ENCODE measurements around the gene HECTD1.
"Not testable (repeated sequence)": the region's sequence is repeated elsewhere in the genome, so short reads cannot be mapped to it uniquely, and the experiment has no call there.

Gene HECTD1

DNA sequence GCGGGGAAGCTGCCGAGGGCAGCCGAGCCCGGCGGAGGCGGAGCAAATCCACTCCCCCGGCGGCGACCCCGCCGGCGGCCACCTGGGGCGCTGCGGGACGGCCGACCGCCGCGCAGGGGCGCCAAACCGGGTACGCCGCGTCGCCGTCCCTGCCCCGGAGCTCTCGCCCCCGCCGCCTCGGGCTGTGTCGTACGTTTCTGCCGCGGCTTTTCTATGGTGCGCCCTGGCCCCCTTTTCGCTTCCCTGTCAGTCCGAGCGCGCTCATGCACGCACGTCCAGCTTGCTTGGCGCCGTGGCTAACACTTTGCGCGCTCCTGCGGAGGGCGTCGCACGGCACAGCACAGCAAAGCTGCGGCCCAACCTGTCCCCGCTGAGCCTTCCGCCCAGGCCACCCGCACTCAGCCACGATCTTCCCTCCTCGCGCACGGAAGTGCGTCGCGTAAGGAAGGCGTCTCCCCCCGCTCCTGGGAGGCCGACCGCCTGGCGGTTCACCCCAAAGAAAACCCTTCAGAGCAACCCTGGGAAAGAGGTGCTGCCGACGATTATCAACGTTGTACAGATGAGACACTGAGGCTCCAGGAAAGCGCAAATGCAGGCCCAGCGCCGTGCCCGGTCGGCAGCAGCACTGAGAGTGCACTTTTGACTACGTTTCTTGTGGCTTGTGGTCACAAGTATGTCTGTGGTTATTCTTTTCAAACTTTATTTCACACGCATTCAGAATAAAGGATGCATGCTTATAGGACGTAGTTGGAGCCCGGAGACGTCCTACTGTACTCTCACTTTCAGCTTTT lies at the start of gene HECTD1:
TSS of gene HECTD1 (minus strand) at position 39 of the 791 bp plus-strand sequence. CDS start 1,857 bp downstream, outside the sequence.
- DNase-seq (ENCODE audit: low spot score) = peak; percentile 91

DNA sequence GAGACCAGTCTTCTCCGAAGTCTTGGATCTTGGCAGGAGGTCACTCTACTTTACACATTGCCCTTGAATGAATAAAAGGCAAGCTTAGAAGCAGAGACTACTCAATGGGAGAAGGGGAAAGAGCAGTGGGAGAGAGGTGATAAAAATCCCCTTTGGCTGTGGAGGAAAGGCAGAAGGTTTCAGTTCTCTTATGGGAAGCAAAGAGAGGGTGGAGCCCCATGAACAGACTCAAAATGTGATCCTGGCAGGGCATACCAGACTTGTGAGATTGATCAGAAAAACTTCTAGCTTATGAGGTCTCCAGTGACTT lies 49.6 kb upstream of the HECTD1 start:
- no peak for DNase-seq (ENCODE audit: low spot score)

DNA sequence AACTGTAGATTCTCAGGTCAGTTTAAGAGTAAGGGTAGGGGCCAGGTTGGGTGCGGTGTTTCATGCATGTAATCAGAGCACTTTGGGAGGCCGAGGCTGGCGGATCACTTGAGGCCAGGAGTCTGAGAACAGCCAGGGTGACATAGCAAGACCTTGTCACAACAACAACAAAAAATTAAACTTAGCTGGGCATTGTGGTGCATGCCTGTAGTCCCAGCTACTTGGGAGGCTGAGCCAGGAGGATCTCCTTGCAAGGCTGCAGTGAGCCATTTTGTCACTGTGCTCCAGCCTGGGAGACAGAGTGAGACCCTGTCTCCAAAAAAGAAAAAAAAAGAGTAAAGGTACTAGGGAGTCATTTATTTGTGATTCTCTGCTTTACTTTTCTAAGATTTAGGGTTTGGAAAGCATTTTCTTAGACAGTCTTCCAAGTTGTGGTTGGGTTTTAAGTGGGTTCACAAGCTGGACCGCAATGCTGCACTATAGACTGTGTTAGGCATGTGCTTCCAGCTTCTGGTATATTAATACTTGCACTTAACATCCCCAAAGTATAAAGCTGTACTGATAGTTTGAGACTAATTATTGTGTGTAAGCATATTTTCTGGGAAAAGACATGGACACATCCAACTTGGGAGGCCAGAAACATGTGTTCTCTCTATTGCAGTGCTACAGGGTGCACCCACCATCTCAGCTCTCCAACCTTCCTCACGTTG lies 49.1 kb upstream of the HECTD1 start:
- no peak for DNase-seq (ENCODE audit: low spot score)

DNA sequence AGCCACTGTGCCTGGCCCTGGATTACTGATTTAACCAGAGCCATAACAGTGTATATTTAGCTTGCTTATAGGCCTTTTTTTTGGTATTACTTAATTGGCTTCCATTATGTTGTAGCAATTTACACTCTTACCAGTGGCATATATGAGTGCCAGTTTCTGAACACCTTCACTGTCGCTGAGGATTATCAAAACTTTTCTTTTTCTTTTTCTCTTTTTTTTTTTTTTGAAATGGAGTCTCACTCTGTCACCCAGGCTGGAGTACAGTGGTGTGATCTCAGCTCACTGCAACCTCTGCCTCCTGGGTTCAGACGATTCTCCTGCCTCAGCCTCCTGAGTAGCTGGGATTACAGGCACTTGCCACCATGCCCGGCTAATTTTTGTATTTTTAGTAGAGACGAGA lies 48.3 kb upstream of the HECTD1 start:
- DNase-seq (ENCODE audit: low spot score) = not testable (repeated sequence)

DNA sequence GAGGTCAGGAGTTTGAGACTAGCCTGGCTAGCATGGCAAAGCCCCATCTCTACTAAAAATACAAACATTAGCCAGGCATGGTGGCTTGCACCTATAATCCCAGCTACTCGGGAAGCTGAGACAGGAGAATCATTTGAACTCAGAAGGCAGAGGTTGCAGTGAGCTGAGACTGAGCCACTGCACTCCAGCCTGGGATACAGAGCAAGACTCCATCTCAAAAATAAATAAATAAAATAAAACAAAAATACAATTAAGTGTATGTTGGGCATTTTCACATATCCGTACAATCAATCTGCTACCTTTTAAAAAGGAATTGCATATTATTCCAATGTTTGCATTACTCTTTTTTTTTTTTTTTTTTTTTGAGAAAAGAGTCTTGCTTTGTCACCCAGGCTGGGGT lies 47.7 kb upstream of the HECTD1 start:
- no peak for DNase-seq (ENCODE audit: low spot score)

DNA sequence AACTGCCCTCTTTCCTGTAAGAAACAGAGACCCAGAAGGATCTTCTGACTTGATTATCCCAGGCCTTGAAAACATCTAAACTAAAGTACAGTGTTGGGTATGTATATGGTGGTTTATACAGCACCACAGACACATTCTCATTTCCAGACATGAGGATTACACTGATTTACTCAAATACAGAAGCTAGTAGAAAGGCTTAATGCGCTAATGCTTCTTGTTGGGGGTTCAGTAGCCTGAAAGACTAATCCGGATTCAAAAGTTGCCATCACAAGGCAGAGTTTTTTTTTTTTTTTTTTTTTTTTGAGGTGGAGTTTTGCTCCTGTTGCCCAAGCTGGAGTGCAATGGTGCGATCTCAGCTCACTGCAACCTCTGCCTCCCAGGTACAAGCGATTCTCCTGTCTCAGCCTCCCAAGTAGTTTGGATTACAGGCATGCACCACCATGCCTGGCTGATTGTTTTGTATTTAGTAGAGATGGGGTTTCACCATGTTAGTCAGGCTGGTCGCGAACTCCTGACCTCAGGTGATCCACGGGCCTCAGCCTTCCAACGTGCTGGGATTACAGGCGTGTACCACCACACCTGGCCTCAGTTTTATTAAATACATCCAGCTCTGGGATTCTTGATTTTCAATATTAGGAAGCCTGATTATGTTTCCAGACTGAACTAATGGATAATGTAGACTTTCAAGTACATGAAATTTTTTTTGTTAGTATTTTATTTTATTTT lies 46.3 kb upstream of the HECTD1 start:
- no peak for DNase-seq (ENCODE audit: low spot score)

DNA sequence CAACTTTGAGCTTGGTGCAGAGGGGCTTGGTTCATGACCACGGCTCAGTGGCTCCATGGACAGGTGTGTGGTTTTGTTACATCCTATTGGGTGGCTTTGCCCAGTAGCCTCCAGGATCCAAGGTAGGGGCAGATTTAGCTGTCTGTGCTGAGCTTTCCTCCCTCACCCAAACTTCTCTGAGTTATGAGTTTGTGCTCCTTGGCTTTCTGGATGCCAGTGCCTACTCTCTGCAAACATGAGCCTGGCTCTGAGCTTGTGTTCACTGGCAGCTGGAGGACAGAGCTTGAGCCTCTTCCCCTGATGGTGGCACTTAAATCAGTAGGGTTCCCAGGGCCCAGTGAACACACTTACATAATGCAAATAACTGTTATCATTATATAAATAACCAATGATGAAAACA lies 45.3 kb upstream of the HECTD1 start:
- no peak for DNase-seq (ENCODE audit: low spot score)

DNA sequence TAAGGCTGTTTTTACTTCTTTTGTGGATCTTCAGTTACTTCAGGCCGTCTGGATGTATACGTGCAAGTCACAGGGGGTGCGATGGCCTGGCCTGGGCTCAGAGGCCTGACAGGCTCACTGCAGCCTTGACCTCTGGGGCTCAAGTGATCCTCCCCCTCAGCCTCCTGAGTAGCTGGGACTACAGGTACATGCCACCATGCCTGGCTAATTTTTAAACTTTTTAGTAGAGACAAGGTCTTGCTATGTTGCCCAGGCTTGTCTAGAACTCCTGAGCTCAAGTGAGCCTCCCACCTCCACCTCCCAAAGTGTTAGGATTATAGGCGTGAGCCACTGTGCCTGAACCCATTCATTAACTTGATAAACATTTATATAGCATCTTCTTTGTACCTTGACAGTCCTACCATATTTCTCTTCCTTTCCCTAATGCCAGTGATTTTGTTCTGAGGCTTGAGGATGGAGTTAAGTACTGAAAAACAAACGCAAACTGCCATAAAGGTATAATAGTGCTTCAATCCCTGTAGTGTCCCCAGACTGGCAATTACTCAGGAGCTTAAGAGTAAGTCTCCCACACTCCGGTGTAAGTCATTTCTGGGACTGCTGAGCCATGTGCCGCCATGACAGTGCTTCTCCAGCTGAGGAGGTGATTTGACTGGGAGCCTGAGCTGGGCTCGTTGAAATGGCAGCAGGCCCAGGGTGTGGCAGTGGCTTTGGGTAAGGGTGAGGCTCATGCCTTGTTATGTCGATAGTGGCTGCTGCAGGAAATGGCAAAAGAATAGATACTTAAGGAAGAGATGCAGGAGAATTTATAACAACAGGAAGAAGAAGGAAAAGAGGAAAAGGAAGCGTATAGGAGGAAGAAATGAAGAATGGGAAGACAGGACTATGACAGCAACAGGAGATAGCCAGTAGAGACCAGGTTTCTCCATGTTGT lies 43.7 kb upstream of the HECTD1 start:
- DNase-seq (ENCODE audit: low spot score) = no peak

DNA sequence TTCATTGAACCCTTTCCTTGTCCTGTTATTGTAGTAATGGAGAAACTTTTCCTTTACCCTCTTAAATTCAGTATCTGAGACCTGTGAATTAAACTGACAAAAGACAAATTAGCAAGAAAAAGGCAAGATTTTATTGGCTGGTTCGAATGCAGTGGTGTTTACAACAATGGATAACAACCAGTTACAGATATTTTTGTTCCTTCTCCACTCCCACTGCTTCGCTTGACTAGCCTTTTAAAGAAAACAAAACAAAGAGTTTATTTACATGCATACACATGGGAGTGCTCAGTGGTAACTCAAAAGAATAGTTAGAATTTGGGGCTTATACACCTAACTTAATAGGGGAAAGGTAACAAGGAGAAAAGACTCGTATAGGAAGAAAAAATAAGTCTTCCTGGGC lies 37.0 kb upstream of the HECTD1 start:
- no peak for DNase-seq (ENCODE audit: low spot score)

DNA sequence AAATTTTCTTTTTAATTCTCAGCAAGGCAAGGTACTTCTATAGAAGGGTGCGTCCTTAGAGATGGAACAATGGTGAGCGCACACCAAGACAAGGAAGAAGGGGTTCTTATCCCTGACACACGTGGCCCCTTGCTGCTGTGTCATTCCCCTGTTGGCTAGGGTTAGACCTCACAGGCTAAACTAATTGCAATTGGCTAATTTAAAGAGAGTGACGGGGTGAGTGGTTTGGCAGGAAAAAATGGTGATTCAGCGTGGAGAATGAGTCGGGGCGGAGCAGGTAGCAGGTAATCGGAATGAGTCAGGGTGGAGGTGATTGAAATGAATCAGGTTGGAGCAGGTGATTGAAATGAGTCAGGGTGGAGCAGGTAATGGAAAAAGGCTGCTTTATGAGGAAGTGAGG lies 36.3 kb upstream of the HECTD1 start:
- DNase-seq (ENCODE audit: low spot score) = no peak

DNA sequence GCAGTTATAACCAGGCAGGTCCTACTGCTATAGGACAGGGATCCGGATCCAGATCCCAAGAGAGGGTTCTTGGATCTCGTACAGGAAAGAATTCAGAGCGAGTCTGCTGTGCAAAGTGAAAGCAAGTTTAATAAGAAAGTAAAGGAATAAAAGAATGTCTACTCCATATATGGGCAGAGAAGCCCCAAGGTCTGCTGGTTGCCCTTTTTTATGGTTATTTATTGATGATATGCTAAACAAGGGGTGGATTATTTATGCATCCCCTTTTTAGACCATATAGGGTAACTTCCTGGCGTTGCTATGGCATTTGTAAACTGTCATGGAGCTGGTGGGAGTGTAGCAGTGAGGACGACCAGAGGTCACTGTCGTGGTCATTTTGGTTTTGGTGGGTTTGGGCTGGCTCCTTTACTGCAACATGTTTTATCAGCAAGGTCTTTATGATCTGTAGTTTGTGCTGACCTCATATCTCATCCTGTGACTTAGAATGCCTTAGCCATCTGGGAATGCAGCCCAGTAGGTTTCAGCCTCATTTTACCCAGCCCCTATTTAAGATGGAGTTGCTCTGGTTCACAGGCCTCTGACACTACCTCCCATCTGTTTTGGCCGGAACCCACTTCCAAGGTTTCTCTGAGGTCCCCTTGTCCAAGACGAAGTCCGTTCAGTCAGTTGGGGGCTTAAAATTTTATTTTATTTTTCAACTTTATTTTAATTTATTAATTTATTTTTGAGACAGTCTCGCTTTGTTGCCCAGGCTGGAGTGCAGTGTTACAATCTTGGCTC lies 34.8 kb upstream of the HECTD1 start:
- not testable (repeated sequence) for DNase-seq (ENCODE audit: low spot score)

DNA sequence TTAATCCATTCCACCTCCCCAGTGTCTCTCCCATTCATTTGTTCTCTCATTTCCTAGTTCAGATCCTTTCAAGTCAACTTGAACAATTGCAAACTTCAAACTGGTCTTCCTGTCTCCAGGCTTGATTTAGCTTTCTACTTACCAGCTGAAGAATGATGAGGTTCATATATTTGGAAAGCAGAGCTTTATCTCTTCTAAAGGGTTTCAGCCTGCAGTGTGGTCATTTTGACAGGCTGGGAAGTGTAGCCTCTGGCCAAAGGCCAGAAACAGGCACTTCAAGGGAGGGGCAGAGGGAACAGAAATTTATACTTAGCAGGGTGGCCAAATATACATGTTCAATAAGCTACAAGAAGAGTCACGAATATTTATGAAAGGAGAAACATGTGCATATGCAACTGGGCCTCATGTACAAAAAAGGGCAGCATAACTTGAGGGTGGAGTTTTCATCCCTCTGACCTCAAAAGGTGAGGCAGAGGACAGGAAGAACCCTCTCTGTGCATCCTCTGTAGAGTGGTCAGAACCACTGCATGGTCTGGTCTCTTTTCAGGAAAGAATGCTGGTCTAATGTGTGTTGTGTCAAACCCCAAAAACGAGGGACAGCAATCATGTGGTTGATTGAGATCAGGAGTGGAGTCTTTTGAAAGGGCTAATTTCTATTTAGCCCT lies 34.0 kb upstream of the HECTD1 start:
- DNase-seq (ENCODE audit: low spot score) = no peak

DNA sequence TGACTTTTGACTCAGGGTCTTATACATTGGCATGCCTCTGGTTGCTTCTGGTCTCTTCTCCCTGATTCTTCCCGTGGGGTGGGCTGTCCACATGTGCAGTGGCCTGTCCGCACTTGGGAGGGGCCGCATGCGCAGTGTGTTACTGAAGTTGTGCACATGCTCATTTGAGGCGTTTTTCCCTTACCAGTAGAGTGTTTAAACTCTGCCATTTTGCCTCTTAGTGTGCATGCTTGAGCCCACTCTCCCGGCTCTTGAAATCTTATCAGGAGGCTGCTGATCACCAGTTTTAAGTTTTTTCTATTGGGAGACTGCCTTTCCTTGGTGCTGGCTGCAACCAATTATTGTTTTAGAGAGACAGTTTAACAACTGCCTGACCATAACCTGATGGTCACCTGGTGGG lies 32.1 kb upstream of the HECTD1 start:
- DNase-seq (ENCODE audit: low spot score) = no peak

DNA sequence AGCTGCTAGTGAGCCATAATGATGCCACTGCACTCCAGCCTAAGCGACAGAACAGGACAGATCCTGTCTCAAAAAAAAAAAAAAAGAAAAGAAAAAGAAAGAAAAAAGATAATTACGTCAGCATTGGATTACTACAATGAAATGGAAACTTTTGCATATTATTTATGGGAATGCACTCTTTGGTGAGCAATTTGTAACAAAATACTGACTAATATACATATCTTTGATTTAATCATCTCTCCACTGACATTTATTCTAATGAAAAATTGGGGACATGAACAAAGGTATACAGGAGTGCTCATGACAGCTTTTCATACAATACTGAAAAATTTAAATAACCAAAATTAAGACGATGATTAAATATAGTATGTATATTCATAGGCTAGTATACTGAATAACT lies 27.9 kb upstream of the HECTD1 start:
- no peak for DNase-seq (ENCODE audit: low spot score)

DNA sequence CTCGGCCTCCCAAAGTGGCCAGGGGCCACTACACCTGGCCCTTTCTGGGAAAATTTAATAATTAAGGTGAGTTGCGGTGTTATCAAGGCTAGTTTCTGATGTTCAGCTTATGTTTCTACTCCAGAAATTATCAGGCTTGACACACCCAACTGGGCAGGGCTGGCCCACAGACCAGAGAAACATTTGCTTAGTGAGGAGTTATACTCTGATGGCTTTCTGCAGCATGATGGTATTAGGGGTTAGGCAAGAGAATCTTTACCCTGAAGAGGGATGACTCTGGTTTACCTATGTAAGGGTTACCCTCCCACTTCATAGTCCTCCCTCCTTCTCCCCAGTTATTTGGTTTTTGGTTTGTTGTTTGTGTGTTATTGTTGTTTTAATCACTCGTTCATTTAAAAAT lies 24.5 kb upstream of the HECTD1 start:
- no peak for DNase-seq (ENCODE audit: low spot score)

DNA sequence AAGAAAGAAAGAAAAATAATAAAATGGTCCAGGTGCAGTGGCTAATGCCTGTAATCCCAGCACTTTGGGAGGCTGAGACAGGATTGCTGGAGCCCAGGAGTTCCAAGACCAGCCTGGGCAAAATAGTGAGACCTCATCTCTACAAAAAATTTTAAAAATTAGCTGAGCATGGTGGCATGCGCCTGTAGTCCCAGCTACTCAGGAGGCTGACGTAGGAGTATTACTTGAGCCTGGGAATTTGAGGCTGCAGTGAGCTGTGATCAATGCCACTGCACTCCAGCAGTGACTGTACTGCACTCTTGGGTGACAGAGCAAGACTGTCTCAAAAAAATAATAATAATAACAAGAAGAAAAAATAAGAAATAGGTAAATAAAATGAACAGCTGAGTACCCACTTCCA lies 23.7 kb upstream of the HECTD1 start:
- not testable (repeated sequence) for DNase-seq (ENCODE audit: low spot score)

DNA sequence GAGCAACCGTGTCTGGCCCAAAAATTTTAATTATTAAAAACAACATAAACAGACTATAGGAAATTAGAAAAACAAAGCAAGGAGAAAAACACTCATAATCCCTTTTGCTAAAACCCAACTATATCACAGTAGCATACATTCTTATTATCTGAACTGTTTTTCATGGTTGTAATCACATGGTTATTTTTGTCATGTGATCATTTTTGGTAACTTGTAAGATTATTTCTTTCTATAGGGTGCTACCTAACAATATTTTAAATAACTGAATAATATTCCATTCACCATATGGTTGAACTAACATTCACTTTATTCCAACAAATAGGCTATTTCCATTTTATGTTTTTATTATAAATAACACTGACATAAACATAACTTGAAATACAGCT lies 23.0 kb upstream of the HECTD1 start:
- no peak for DNase-seq (ENCODE audit: low spot score)

DNA sequence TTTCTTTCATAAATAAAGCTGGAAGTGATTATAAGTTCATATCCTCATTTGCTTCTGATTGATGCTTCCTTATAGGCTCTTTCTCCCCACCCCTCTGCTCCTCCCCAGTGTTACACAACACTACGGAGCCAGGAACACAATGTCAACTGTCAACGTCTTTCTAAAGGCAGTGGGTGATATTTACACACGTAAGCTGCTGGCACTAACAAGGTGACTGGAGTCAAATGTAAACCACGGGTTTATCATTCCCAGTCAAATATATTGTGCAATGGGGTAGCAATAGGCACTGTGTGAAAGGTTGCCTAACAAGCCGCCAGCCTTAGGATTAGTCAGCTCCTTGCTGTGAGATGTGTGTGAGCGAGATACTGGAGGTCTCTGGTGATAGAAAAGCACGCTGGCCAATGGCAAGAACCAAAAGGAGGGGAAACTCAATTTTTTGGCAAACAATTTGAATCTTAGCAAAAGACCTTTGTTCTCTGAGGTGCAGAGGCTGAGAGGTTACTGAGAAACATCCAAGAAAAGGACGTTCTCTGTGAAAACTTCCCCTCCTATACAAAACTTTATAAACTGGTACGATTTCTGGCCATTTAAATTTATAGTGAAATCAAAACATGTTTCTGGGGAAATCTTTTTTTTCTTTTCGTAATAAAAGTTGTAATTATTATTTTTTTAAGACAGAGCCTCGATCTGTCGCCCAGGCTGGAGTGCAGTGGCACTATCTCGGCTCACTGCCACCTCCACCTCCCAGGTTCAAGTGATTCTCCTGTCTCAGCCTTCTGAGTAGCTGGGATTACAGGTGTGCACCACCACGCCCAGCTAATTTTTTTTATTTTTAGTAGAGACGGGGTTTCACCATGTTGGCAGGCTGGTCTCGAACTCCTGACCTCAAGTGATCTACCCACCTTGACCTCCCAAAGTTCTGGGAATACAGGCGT lies 22.3 kb upstream of the HECTD1 start:
- no peak for DNase-seq (ENCODE audit: low spot score)

DNA sequence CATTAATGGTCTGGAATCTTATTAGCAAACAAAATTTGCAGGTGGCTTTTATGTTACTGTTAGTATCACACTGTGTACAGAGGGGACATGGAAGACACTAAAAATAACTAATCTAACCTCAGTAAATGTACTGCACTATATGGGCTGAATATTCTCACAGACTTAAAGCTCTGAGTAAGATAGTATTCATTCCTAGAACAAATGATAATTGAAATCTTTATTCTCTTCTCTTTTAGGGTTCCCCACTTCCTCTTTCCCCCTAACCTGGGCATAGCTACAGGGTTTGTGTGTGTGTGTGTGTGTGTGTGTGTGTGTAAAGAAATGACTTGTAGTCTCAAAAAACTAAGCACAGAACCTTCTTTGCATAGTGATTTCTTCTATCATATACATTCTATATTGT lies 21.4 kb upstream of the HECTD1 start:
- DNase-seq (ENCODE audit: low spot score) = no peak

DNA sequence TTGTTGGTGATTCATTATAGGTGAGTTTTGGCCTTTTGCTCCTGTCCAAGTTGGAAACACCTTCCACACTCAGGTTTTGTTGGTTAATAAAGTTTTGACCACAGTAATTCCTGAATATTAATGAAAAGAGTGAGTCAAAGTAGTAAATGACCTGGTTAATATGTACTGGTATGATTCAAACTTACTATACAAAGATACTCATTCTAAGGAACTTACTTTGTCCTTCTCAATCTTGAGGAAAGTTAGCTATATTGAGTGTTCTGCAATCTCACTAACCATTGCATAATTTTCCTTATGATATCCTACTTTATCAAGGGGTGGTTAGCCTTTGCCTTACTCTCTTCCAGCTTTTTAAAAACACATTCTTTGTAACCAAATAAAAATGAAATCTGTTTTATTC lies 20.9 kb upstream of the HECTD1 start:
- DNase-seq (ENCODE audit: low spot score) = no peak

Data from NAMALWA (cell line).